ENCODE results near the gene PDCD6IP. TPM values are rescaled to one million over a fixed set of nuclear protein-coding genes. Genes with fewer than 3 reads are reported as not detected.

PDCD6IP gene
- total and polyA plus RNA-seq, 12 donors, result 41.3 to 185 (median 146) TPM

- 44 to 53% methylated on average over 1 of the region's 1 CpG for WGBS, 2 donors
- intact Hi-C loops (cut with DNase I), result no loop called here
- no peaks in the 10 kb centered on the region for H3K27me3 ChIP-seq
- no peak overlapping the region for H3K27ac ChIP-seq
- H3K4me1 ChIP-seq, result peaks cover 0 to 13% (median 3%) of the 10 kb centered on the region in 9 donors
- peaks cover 0 to 95% (median 38%) of the 10 kb centered on the region in 9 donors for H3K36me3 ChIP-seq
- DNase-seq (no peak), ATAC-seq (no peak)
- no peaks in the 10 kb centered on the region for H3K9me3 ChIP-seq
- H3K4me3 ChIP-seq, result no peak overlapping the region
- TF ChIP-seq CTCF (IDR thresholded peaks at IDR 0.05), result no peak
Measured at GRCh38 chr3:33823821-33824220, 25.4 kb downstream of the PDCD6IP start.

GRCh38 chr3:33825111-33825510 is 26.7 kb downstream of the PDCD6IP start:
- WGBS, 2 donors, result 63 to 74% methylated on average over 5 of the region's 5 CpGs
- intact Hi-C loops (cut with DNase I), result no loop called here

GRCh38 chr3:33826206-33826605 is 27.8 kb downstream of the PDCD6IP start:
- no peak for ATAC-seq
- intact Hi-C loops (cut with DNase I), result no loop called here
- H3K27ac ChIP-seq, result no peak overlapping the region
- peaks cover 0 to 99% (median 38%) of the 10 kb centered on the region in 9 donors for H3K36me3 ChIP-seq
- no peaks in the 10 kb centered on the region for H3K9me3 ChIP-seq
- H3K4me1 ChIP-seq, result peaks cover 0 to 13% (median 3%) of the 10 kb centered on the region in 9 donors
- H3K4me3 ChIP-seq, result no peak overlapping the region
- TF ChIP-seq CTCF (IDR thresholded peaks at IDR 0.05), result no peak
- WGBS, 2 donors, result 78 to 83% methylated on average over 1 of the region's 1 CpG
- no peaks in the 10 kb centered on the region for H3K27me3 ChIP-seq
- no peak for DNase-seq

More at GRCh38 chr3:33825111-33825510, 26.7 kb downstream of the PDCD6IP start:
- Histone ChIP-seq H3K36me3 (peaks cover 0 to 99% (median 38%) of the 10 kb centered on the region in 9 donors), H3K4me3 (no peak overlapping the region), H3K4me1 (peaks cover 0 to 13% (median 3%) of the 10 kb centered on the region in 9 donors), H3K27ac (no peak overlapping the region), H3K27me3 (no peaks in the 10 kb centered on the region), H3K9me3 (no peaks in the 10 kb centered on the region)
- no peak for TF ChIP-seq CTCF (IDR thresholded peaks at IDR 0.05)
- ATAC-seq (no peak), DNase-seq (no peak)

- H3K9me3 ChIP-seq, result no peaks in the 10 kb centered on the region
- intact Hi-C loops (cut with DNase I), result no loop called here
- ATAC-seq (no peak), DNase-seq (no peak)
- no peak for TF ChIP-seq CTCF (IDR thresholded peaks at IDR 0.05)
- H3K27me3 ChIP-seq, result no peaks in the 10 kb centered on the region
- H3K27ac ChIP-seq, result no peak overlapping the region
- H3K4me3 ChIP-seq, result no peak overlapping the region
- peaks cover 0 to 100% (median 38%) of the 10 kb centered on the region in 9 donors for H3K36me3 ChIP-seq
- H3K4me1 ChIP-seq, result peaks cover 0 to 13% (median 3%) of the 10 kb centered on the region in 9 donors
- WGBS, 2 donors, result 100% methylated on average over 1 of the region's 1 CpG
Measured at GRCh38 chr3:33826688-33827087, 28.3 kb downstream of the PDCD6IP start.
